Keratinocyte (primary cell): ENCODE measurements around the gene PHACTR1.

Experiments
- EZH2 ChIP-seq: IDR thresholded peaks from one replicate; pipeline ENCODE4 v1.6.1; 2012; ENCODE audit warnings: inconsistent platforms, mild to moderate bottlenecking, low read length, moderate library complexity
- TF ChIP-seq, protein P1 (sequence below), 3 experiments: IDR thresholded peaks in 1 of 3; conservative IDR thresholded peaks in 1 of 3; optimal IDR thresholded peaks in 1 of 3; 2 replicates in 2 of 3; 3 replicates in 1 of 3; pipeline versions ENCODE3 to v1.5.1; 2011; ENCODE audit warnings: low read length in 3 of 3, mild to moderate bottlenecking in 3 of 3, moderate library complexity in 2 of 3, control low read depth in 1 of 3, inconsistent platforms in 1 of 3; ENCODE audit not compliant: insufficient read depth in 2 of 3; ENCODE audit errors: extremely low read depth in 1 of 3

DNA sequence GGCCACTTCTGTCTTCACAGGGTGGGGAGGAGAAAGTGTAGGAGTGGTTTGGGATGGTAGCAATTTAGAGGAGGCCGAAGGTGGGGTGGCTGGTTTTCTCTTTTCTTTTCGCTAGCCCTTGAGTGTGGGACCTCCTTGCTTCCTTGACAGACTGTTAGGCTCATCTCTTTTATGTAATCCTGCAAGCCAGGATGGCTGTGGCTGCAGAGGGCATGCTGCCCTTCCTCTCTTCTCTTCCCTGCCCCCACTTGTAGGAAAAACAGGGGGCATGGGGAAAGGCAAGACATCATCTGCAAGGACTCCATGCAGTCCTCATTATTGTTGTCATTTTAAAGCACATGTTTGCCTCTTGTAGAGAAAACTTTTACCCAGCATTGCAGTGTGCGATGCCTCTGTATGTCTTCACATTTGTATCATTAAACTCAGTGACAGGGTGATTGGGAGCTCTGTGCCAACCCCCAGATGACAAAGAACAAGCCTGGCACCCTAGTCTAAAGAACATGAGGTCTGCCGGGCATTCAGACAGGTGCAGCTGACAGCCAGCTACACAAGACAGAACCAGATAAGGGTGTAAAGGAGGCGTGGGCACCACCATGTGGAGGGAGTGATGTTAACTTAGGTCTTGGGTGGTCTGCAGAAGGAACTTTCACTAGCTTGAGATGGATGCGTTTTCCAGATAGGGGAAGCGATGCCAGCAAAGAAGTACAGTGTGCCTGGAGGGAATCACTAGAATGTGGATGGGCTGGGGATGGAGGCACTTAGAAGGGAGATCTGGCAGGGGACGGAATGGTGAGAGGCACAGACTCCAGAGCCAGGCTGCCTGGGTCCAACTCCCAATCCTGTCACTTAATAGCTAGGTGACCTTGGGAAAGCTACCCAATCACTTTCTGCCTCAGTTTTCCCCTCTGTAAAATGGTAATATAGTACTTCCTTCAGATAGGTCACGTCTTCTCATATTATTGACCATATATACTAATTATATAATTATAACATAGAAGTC lies 404.2 kb downstream of the PHACTR1 start:
- TF ChIP-seq, protein P1, sequence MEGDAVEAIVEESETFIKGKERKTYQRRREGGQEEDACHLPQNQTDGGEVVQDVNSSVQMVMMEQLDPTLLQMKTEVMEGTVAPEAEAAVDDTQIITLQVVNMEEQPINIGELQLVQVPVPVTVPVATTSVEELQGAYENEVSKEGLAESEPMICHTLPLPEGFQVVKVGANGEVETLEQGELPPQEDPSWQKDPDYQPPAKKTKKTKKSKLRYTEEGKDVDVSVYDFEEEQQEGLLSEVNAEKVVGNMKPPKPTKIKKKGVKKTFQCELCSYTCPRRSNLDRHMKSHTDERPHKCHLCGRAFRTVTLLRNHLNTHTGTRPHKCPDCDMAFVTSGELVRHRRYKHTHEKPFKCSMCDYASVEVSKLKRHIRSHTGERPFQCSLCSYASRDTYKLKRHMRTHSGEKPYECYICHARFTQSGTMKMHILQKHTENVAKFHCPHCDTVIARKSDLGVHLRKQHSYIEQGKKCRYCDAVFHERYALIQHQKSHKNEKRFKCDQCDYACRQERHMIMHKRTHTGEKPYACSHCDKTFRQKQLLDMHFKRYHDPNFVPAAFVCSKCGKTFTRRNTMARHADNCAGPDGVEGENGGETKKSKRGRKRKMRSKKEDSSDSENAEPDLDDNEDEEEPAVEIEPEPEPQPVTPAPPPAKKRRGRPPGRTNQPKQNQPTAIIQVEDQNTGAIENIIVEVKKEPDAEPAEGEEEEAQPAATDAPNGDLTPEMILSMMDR (optimal IDR thresholded peaks at IDR 0.05 in 1 of 3, IDR thresholded peaks at IDR 0.05 in 1 of 3, conservative IDR thresholded peaks at IDR 0.05 in 1 of 3; ENCODE audit: extremely low read depth in 1 of 3, insufficient read depth in 2 of 3, low read length in 3 of 3): peak in 1 of 3 experiments; percentile 7
- TF ChIP-seq EZH2: no peak
